Body of pancreas (tissue), 4 donors: ENCODE measurements around the gene ANXA5. TPM values are rescaled to one million over a fixed set of nuclear protein-coding genes. Genes with fewer than 3 reads are reported as not detected.
A peak's percentile ranks its signal among the peaks of the same experiment; 100 is the strongest.

ENCODE experiments used
- ATAC-seq: fragments of 150-250 bp; one replicate; pipeline ENCODE4 v1.9.1; 2016
- DNase-seq, 4 donors: peaks; one replicate each; pipeline ENCODE4 v3.0.0-alpha.2; 2019
- H3K27ac ChIP-seq, 4 donors: fragments of 200-600 bp; sonication (generic); 1 replicate in 3 of 4; 2 replicates in 1 of 4; pipeline versions ENCODE4 v1.5.1 to v1.6.1; 2016 to 2019; ENCODE audit warnings: mild to moderate bottlenecking in 1 of 4, mixed read lengths in 1 of 4, moderate library complexity in 1 of 4
- H3K27me3 ChIP-seq, 2 donors: fragments of 200-600 bp; sonication (generic); one replicate each; pipeline ENCODE4 v1.6.0; 2016; ENCODE audit warnings: mild to moderate bottlenecking in 1 of 2
- H3K36me3 ChIP-seq, 2 donors: fragments of 200-600 bp; sonication (generic); replicated peaks in 1 of 2; 2 replicates each; pipeline ENCODE4 v1.5.1; 2016; ENCODE audit warnings: low read depth in 2 of 2; ENCODE audit not compliant: insufficient read depth in 1 of 2
- H3K4me1 ChIP-seq: fragments of 200-600 bp; sonication (generic); one replicate; pipeline ENCODE4 v1.6.0; 2016
- H3K4me3 ChIP-seq, 2 donors: fragments of 200-600 bp; sonication (generic); 1 replicate in 1 of 2; 2 replicates in 1 of 2; pipeline ENCODE4 v1.5.1; 2016 to 2019
- H3K9me3 ChIP-seq, 3 donors: fragments of 200-600 bp; sonication (generic); 1 replicate in 2 of 3; 2 replicates in 1 of 3; pipeline ENCODE4 v1.5.1; 2016
- POLR2A ChIP-seq, 3 donors: fragments of 450-650 bp; IDR thresholded peaks; one replicate each; pipeline ENCODE4 v1.6.1; 2016; ENCODE audit warnings: antibody characterized with exemption in 3 of 3, mild to moderate bottlenecking in 2 of 3
- WGBS, 2 donors: methylation state at CpG; one replicate each; pipeline ENCODE4 v1.1.5; 2017; 5-methylcytosine and 5-hydroxymethylcytosine counted together
- intact Hi-C: fragments of 100-400 bp; cut with DNase I; formaldehyde crosslinking; loops from one replicate; pipeline ENCODE4 v1.15.1; 2023
- total RNA-seq, 2 donors: library from RNA; depleted of rRNA; stranded (reverse); fragments of >200 nt; gene quantifications; one replicate each; pipeline ENCODE4 v1.1.0, GENCODE V29; 2016
- TF ChIP-seq, protein P1 (sequence below), 7 experiments: fragments of 450-650 bp in 4 of 7; fragments of 200-600 bp in 3 of 7; sonication (generic) in 3 of 7; IDR thresholded peaks; one replicate each; pipeline ENCODE4 v1.5.1; 2016 to 2019; ENCODE audit warnings: antibody characterized with exemption in 7 of 7

Gene ANXA5
- total RNA-seq, result 100 to 1,000 TPM; 126 to 180 TPM

DNA sequence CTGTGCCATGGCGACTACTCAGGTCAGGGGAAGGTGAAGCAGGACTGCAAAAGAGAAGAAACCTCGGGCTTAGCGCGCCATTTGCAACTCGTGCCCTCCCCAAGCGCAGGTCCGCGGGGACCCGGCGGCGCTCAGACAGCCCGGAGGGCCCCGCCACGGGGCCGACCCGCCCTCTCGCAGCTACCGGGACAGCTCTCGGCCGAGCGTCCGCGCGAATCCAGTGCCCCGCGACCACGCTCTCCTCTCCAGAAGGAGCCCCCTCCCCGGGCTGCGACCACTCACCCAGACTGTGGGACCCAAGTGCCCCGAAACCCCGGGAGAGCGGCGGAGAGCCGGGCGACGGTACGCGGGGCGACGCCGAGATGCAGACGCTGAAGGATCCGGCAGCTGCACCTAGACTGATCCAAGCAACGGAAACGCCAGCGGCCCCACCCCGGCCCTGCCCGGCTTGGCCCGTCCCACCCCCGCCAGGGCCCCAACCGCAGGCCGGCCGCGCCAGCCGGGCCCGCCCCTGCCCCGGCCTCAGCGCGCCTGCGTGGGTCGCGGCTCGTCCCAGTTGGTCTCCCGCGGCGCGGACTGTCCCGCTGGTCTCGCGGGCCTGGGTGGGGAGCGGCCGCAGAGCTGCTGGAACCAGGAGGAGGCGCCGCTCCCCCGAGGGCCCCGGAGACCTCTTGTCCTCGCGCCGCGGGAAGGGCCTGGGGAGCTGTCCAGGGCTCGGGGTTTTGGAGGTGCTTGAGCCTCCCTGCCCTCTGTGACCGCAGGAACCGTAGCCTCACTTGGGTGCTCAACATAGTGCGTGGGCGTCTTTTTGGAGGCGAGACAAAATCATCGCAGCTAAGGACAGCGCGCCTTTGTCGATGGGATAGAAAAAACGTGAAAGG, at the start of gene ANXA5:
TSS of gene ANXA5 (minus strand) at position 400 of the 881 bp plus-strand sequence. CDS start at position 9, 391 bp downstream.
- peak within 1 kb of the TSS; percentile 90 to 98 (median 94) for H3K27ac ChIP-seq
- no peaks in the 10 kb centered on the region for H3K9me3 ChIP-seq
- H3K4me1 ChIP-seq, result peaks cover 41% of the 10 kb centered on the region
- intact Hi-C loops, result no loop called here
- peak; percentile 94 for ATAC-seq
- no peaks in the 10 kb centered on the region for H3K36me3 ChIP-seq
- peak; percentile 86 to 93 (median 90) for DNase-seq
- H3K27me3 ChIP-seq, result no peaks in the 10 kb centered on the region
- 0 to 1% methylated on average over 11 to 86 of the region's 91 CpGs for WGBS, 2 donors
- H3K4me3 ChIP-seq, result peak within 1 kb of the TSS; percentile 79 to 97
- TF ChIP-seq POLR2A (IDR thresholded peaks at IDR 0.05), result peak; percentile 88 to 92 (median 92)
- TF ChIP-seq, protein P1, sequence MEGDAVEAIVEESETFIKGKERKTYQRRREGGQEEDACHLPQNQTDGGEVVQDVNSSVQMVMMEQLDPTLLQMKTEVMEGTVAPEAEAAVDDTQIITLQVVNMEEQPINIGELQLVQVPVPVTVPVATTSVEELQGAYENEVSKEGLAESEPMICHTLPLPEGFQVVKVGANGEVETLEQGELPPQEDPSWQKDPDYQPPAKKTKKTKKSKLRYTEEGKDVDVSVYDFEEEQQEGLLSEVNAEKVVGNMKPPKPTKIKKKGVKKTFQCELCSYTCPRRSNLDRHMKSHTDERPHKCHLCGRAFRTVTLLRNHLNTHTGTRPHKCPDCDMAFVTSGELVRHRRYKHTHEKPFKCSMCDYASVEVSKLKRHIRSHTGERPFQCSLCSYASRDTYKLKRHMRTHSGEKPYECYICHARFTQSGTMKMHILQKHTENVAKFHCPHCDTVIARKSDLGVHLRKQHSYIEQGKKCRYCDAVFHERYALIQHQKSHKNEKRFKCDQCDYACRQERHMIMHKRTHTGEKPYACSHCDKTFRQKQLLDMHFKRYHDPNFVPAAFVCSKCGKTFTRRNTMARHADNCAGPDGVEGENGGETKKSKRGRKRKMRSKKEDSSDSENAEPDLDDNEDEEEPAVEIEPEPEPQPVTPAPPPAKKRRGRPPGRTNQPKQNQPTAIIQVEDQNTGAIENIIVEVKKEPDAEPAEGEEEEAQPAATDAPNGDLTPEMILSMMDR (IDR thresholded peaks at IDR 0.05), result peak in 4 of 7 experiments; percentile 24 to 59 (median 38)

DNA sequence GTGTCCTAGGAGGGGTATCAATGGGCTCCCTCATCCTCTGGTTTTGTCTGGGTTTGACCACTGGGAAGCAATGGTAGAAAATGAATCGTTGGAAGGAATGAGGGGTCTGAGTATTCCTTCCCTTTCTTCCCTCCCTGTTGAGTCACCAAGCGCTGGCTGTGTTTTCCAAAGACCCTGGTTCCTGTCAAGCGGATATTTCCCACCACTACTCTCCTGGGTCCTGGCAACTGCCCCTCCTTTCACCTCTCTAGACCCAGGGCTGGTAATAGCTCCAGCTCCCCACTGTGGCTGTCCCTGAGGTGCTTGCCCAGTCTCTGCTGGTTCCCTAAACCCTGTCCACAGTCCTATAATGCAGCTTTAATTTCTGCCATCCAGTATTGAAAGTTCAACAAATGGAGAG, 46.0 kb upstream of the ANXA5 start:
- Histone ChIP-seq H3K4me3 (no peak overlapping the region), H3K27me3 (no peaks in the 10 kb centered on the region), H3K27ac (no peak overlapping the region), H3K9me3 (no peaks in the 10 kb centered on the region), H3K36me3 (no peaks in the 10 kb centered on the region), H3K4me1 (no peaks in the 10 kb centered on the region)
- WGBS, 2 donors, result 56 to 70% methylated on average over 3 of the region's 3 CpGs
- ATAC-seq (no peak), DNase-seq (no peak)
- intact Hi-C loops, result no loop called here
- TF ChIP-seq POLR2A (IDR thresholded peaks at IDR 0.05), result no peak
- TF ChIP-seq, protein P1 (IDR thresholded peaks at IDR 0.05), result no peak

- Histone ChIP-seq H3K36me3 (no peaks in the 10 kb centered on the region), H3K9me3 (no peaks in the 10 kb centered on the region), H3K27me3 (no peaks in the 10 kb centered on the region), H3K4me3 (no peak overlapping the region), H3K4me1 (no peaks in the 10 kb centered on the region), H3K27ac (no peak overlapping the region)
- no peak for DNase-seq
- no peak for ATAC-seq
- no peak for TF ChIP-seq POLR2A (IDR thresholded peaks at IDR 0.05)
- TF ChIP-seq, protein P1 (IDR thresholded peaks at IDR 0.05), result no peak
- intact Hi-C loops, result no loop called here
- 13 to 22% methylated on average over 7 of the region's 7 CpGs for WGBS, 2 donors
Measured at GRCh38 chr4:121741751-121742150, 45.0 kb upstream of the ANXA5 start.

GRCh38 chr4:121740796-121741409, 44.1 kb upstream of the ANXA5 start:
- H3K27ac ChIP-seq, result no peak overlapping the region
- H3K4me1 ChIP-seq, result no peaks in the 10 kb centered on the region
- TF ChIP-seq POLR2A (IDR thresholded peaks at IDR 0.05), result no peak
- TF ChIP-seq, protein P1 (IDR thresholded peaks at IDR 0.05), result no peak
- H3K27me3 ChIP-seq, result no peaks in the 10 kb centered on the region
- H3K9me3 ChIP-seq, result no peaks in the 10 kb centered on the region
- intact Hi-C loops, result no loop called here
- ATAC-seq, result no peak
- no peak for DNase-seq
- no peaks in the 10 kb centered on the region for H3K36me3 ChIP-seq
- WGBS, 2 donors, result 70 to 74% methylated on average over 12 of the region's 12 CpGs
- no peak overlapping the region for H3K4me3 ChIP-seq
